HEK293 (cell line): ENCODE measurements around the gene LHX2.
"Not testable (repeated sequence)": the region's sequence is repeated elsewhere in the genome, so short reads cannot be mapped to it uniquely, and the experiment has no call there.

Experiments used
- CTCF ChIA-PET: fragments of 350-600 bp; formaldehyde crosslinking; extraction: SDS; loops from one replicate; lab custom pipeline; 2021; ENCODE audit warnings: antibody characterized with exemption; lab: Yijun Ruan, JAX
- POLR2A ChIA-PET: fragments of 300-600 bp; formaldehyde crosslinking; extraction: SDS; loops from one replicate; lab custom pipeline; 2020; ENCODE audit warnings: antibody characterized with exemption, inconsistent platforms; lab: Yijun Ruan, JAX
- H3K27ac ChIP-seq: fragments of 200-500 bp; sonication (Bioruptor generic); 2 replicates; pipeline ENCODE4 v1.5.1; 2014; ENCODE audit warnings: low read depth, low read length, control low read depth, inconsistent platforms; ENCODE audit errors: extremely low read depth
- H3K36me3 ChIP-seq, 2 experiments: fragments of 200-500 bp in 1 of 2; sonication (Bioruptor generic) in 1 of 2; 1 replicate in 1 of 2; 2 replicates in 1 of 2; pipeline ENCODE4 v1.5.1; 2014 to 2017; ENCODE audit warnings: inconsistent platforms in 2 of 2, low read length in 2 of 2; ENCODE audit not compliant: control insufficient read depth in 2 of 2, insufficient read depth in 1 of 2
- H3K4me1 ChIP-seq: fragments of 200-500 bp; sonication (Bioruptor generic); 2 replicates; pipeline ENCODE4 v1.5.1; 2014; ENCODE audit warnings: mild to moderate bottlenecking, low read length, inconsistent platforms; ENCODE audit not compliant: control insufficient read depth, insufficient read depth
- H3K4me3 ChIP-seq: 2 replicates; pipeline ENCODE4 v1.5.1; 2011; ENCODE audit warnings: low read depth, mild to moderate bottlenecking, control low read depth, low read length, moderate library complexity
- H3K9me3 ChIP-seq: fragments of 200-500 bp; sonication (Bioruptor generic); 2 replicates; pipeline ENCODE4 v1.5.1; 2014; ENCODE audit warnings: low read depth, low read length, inconsistent platforms; ENCODE audit not compliant: control insufficient read depth, insufficient read depth
- EGR2 ChIP-seq: fragments of 450-650 bp; formaldehyde crosslinking; IDR thresholded peaks from 2 replicates; pipeline ENCODE4 v1.5.1; 2016; ENCODE audit warnings: low read depth, missing biosample characterization, missing genetic modification characterization
- HOXD13 ChIP-seq: sonication (generic); formaldehyde crosslinking; IDR thresholded peaks from 2 replicates; pipeline ENCODE4 v1.8.0; 2022; ENCODE audit warnings: missing genetic modification reagents, borderline replicate concordance
- KLF17 ChIP-seq: fragments of 450-650 bp; formaldehyde crosslinking; IDR thresholded peaks from 2 replicates; pipeline ENCODE4 v1.5.1; 2016; ENCODE audit warnings: missing biosample characterization, missing genetic modification characterization
- REPIN1 ChIP-seq: fragments of 450-650 bp; formaldehyde crosslinking; IDR thresholded peaks from 2 replicates; pipeline ENCODE4 v1.5.1; 2017; ENCODE audit warnings: missing biosample characterization, missing genetic modification characterization, low read depth
- TRIM28 ChIP-seq: IDR thresholded peaks from 2 replicates; pipeline ENCODE4 v1.6.1; 2011; ENCODE audit warnings: low read length, control low read depth, borderline replicate concordance
- TSHZ1 ChIP-seq: fragments of 450-650 bp; formaldehyde crosslinking; IDR thresholded peaks from 2 replicates; pipeline ENCODE4 v1.5.1; 2016; ENCODE audit warnings: missing biosample characterization, missing genetic modification characterization, borderline replicate concordance
- YY2 ChIP-seq: fragments of 450-650 bp; formaldehyde crosslinking; IDR thresholded peaks from 2 replicates; pipeline ENCODE4 v1.5.1; 2016; ENCODE audit warnings: missing biosample characterization, missing genetic modification characterization
- ZNF2 ChIP-seq: fragments of 450-650 bp; formaldehyde crosslinking; IDR thresholded peaks from 2 replicates; pipeline ENCODE4 v1.5.1; 2016; ENCODE audit warnings: missing biosample characterization, missing genetic modification characterization
- ZNF202 ChIP-seq: fragments of 450-650 bp; formaldehyde crosslinking; IDR thresholded peaks from 2 replicates; pipeline ENCODE4 v1.5.1; 2016; ENCODE audit warnings: missing biosample characterization, missing genetic modification characterization, borderline replicate concordance
- ZNF214 ChIP-seq: fragments of 450-650 bp; formaldehyde crosslinking; IDR thresholded peaks from 2 replicates; pipeline ENCODE4 v1.5.1; 2017; ENCODE audit warnings: missing biosample characterization, mild to moderate bottlenecking, missing genetic modification characterization, borderline replicate concordance
- ZNF248 ChIP-seq: fragments of 450-650 bp; formaldehyde crosslinking; IDR thresholded peaks from 2 replicates; pipeline ENCODE4 v1.5.1; 2017; ENCODE audit warnings: missing biosample characterization, missing genetic modification characterization
- ZNF354C ChIP-seq: fragments of 450-650 bp; formaldehyde crosslinking; IDR thresholded peaks from 2 replicates; pipeline ENCODE4 v1.5.1; 2016; ENCODE audit warnings: missing biosample characterization, missing genetic modification characterization, low read depth, borderline replicate concordance
- ZNF37A ChIP-seq: fragments of 450-650 bp; IDR thresholded peaks from 2 replicates; pipeline ENCODE4 v1.5.1; 2018; ENCODE audit warnings: missing biosample characterization, missing genetic modification characterization
- ZNF391 ChIP-seq: fragments of 450-650 bp; formaldehyde crosslinking; IDR thresholded peaks from 2 replicates; pipeline ENCODE4 v1.5.1; 2016; ENCODE audit warnings: low read depth, missing biosample characterization, missing genetic modification characterization, borderline replicate concordance
- ZNF692 ChIP-seq: fragments of 450-650 bp; formaldehyde crosslinking; IDR thresholded peaks from 2 replicates; pipeline ENCODE4 v1.5.1; 2016; ENCODE audit warnings: missing biosample characterization, missing genetic modification characterization
- ZNF704 ChIP-seq: fragments of 450-650 bp; formaldehyde crosslinking; IDR thresholded peaks from 2 replicates; pipeline ENCODE4 v1.5.1; 2016; ENCODE audit warnings: missing biosample characterization, missing genetic modification characterization
- ZSCAN16 ChIP-seq: fragments of 450-650 bp; formaldehyde crosslinking; IDR thresholded peaks from 2 replicates; pipeline ENCODE4 v1.5.1; 2016; ENCODE audit warnings: missing biosample characterization, missing genetic modification characterization
- TF ChIP-seq, protein P1 (sequence below): fragments of 450-650 bp; formaldehyde crosslinking; optimal IDR thresholded peaks from 2 replicates; pipeline ENCODE3; 2016; ENCODE audit warnings: missing biosample characterization, mild to moderate bottlenecking, missing genetic modification characterization
- TF ChIP-seq, protein P2 (sequence below): fragments of 450-650 bp; formaldehyde crosslinking; IDR thresholded peaks from 2 replicates; pipeline ENCODE4 v1.5.1; 2016; ENCODE audit warnings: missing biosample characterization, missing genetic modification characterization

Gene LHX2

GRCh38 chr9:123990427-123990826 lies 21.1 kb upstream of the LHX2 start:
- Histone ChIP-seq H3K4me3 (no peak overlapping the region), H3K4me1 (no peaks in the 10 kb centered on the region), H3K36me3 (no peaks in the 10 kb centered on the region), H3K9me3 (no peaks in the 10 kb centered on the region), H3K27ac (no peak overlapping the region)
- no peak for TF ChIP-seq ZNF2 (tag by site-specific recombination)
- TF ChIP-seq REPIN1 (tag by site-specific recombination) = no peak
- no peak for TF ChIP-seq ZNF202
- no peak for TF ChIP-seq ZNF391 (tag by site-specific recombination)
- no peak for TF ChIP-seq ZNF692 (tag by site-specific recombination)
- no peak for TF ChIP-seq TRIM28
- no peak for TF ChIP-seq KLF17 (tag by site-specific recombination)
- TF ChIP-seq HOXD13 (CRISPR knock-in tag) = no peak
- no peak for TF ChIP-seq ZSCAN16 (tag by site-specific recombination)
- no peak for TF ChIP-seq TSHZ1 (tag by site-specific recombination)
- TF ChIP-seq, protein P1, sequence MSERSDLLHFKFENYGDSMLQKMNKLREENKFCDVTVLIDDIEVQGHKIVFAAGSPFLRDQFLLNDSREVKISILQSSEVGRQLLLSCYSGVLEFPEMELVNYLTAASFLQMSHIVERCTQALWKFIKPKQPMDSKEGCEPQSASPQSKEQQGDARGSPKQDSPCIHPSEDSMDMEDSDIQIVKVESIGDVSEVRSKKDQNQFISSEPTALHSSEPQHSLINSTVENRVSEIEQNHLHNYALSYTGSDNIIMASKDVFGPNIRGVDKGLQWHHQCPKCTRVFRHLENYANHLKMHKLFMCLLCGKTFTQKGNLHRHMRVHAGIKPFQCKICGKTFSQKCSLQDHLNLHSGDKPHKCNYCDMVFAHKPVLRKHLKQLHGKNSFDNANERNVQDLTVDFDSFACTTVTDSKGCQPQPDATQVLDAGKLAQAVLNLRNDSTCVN (tag by site-specific recombination) = no peak
- no peak for TF ChIP-seq ZNF354C (tag by site-specific recombination)
- no peak for TF ChIP-seq ZNF37A (tag by site-specific recombination)
- no peak for TF ChIP-seq ZNF214
- TF ChIP-seq, protein P2, sequence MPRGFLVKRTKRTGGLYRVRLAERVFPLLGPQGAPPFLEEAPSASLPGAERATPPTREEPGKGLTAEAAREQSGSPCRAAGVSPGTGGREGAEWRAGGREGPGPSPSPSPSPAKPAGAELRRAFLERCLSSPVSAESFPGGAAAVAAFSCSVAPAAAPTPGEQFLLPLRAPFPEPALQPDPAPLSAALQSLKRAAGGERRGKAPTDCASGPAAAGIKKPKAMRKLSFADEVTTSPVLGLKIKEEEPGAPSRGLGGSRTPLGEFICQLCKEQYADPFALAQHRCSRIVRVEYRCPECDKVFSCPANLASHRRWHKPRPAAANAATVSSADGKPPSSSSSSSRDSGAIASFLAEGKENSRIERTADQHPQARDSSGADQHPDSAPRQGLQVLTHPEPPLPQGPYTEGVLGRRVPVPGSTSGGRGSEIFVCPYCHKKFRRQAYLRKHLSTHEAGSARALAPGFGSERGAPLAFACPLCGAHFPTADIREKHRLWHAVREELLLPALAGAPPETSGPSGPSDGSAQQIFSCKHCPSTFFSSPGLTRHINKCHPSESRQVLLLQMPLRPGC (tag by site-specific recombination) = no peak
- TF ChIP-seq ZNF704 = no peak
- TF ChIP-seq ZNF248 (tag by site-specific recombination) = no peak
- no peak for TF ChIP-seq YY2 (tag by site-specific recombination)
- no peak for TF ChIP-seq EGR2 (tag by site-specific recombination)
- ChIA-PET POLR2A (no interaction called here), CTCF (interaction anchor here (1.3 kb wide), 1 partner anchor 15 kb away, joined by 3 read pairs; no protein-coding TSS in a partner anchor)

GRCh38 chr9:123992679-123993078 lies 18.9 kb upstream of the LHX2 start:
- H3K4me3 ChIP-seq, H3K36me3 ChIP-seq, H3K27ac ChIP-seq, CTCF ChIA-PET, POLR2A ChIA-PET, H3K9me3 ChIP-seq, H3K4me1 ChIP-seq: not testable (repeated sequence)
